ENCODE measurements around the gene TOR3A.

- TF ChIP-seq BHLHE40 (IDR thresholded peaks at IDR 0.05; ENCODE audit: borderline replicate concordance): no peak
- no peak for TF ChIP-seq ARNT (IDR thresholded peaks at IDR 0.05)
- no peak for TF ChIP-seq SP1 (IDR thresholded peaks at IDR 0.05)
- no peak for TF ChIP-seq FOXM1 (IDR thresholded peaks at IDR 0.05; ENCODE audit: borderline replicate concordance)
- no peak for TF ChIP-seq CTBP1 (IDR thresholded peaks at IDR 0.05; ENCODE audit: borderline replicate concordance)
- no peak for TF ChIP-seq LEF1 (IDR thresholded peaks at IDR 0.05; ENCODE audit: borderline replicate concordance)
- TF ChIP-seq ZNF384 (IDR thresholded peaks at IDR 0.05): no peak
Observed at GRCh38 chr1:179124873-179125272, 43.0 kb downstream of the TOR3A start.
